Astrocyte (in vitro differentiated cells and primary cell): ENCODE results near the gene DGKG. TPM values are rescaled to one million over a fixed set of nuclear protein-coding genes. Genes with fewer than 3 reads are reported as not detected.

Experiments used
- DNase-seq: peaks from one replicate; pipeline ENCODE4 v3.0.0-alpha.2; 2010; ENCODE audit warnings: low read depth
- FAIRE-seq: peaks from 2 replicates; lab custom pipeline; 2011; peaks lifted over from hg19 to GRCh38; lab: Jason Lieb, UNC
- H2AFZ ChIP-seq: 2 replicates; pipeline ENCODE4 v1.6.0; 2012; ENCODE audit warnings: low read depth, low read length, inconsistent platforms
- H3K27ac ChIP-seq: 2 replicates; pipeline ENCODE4 v1.5.1; 2011; ENCODE audit warnings: low read depth, low read length, inconsistent platforms
- H3K27me3 ChIP-seq: 2 replicates; pipeline ENCODE4 v1.6.0; 2011; ENCODE audit warnings: low read length, inconsistent platforms; ENCODE audit not compliant: insufficient read depth
- H3K36me3 ChIP-seq: 2 replicates; pipeline ENCODE4 v1.5.1; 2011; ENCODE audit warnings: low read length, inconsistent platforms; ENCODE audit not compliant: insufficient read depth
- H3K4me1 ChIP-seq: 2 replicates; pipeline ENCODE4 v1.5.1; 2011; ENCODE audit warnings: low read length, inconsistent platforms; ENCODE audit not compliant: insufficient read depth
- H3K4me2 ChIP-seq: 2 replicates; pipeline ENCODE4 v1.6.0; 2012; ENCODE audit warnings: low read length, inconsistent platforms
- H3K4me3 ChIP-seq: 2 replicates; pipeline ENCODE4 v1.5.1; 2011; ENCODE audit warnings: low read depth, mild to moderate bottlenecking, low read length, inconsistent platforms; ENCODE audit not compliant: insufficient read depth
- H3K79me2 ChIP-seq: 2 replicates; pipeline ENCODE4 v1.6.0; 2012; ENCODE audit warnings: mild to moderate bottlenecking, low read length, inconsistent platforms; ENCODE audit not compliant: insufficient read depth
- H3K9ac ChIP-seq: 2 replicates; pipeline ENCODE4 v1.6.0; 2012; ENCODE audit warnings: mild to moderate bottlenecking, low read length, inconsistent platforms
- H3K9me3 ChIP-seq: 2 replicates; pipeline ENCODE4 v1.5.1; 2012; ENCODE audit warnings: low read depth, mild to moderate bottlenecking, low read length, inconsistent platforms; ENCODE audit not compliant: insufficient read depth
- H4K20me1 ChIP-seq: 2 replicates; pipeline ENCODE4 v1.6.0; 2012; ENCODE audit warnings: low read length, inconsistent platforms; ENCODE audit not compliant: insufficient read depth
- H3K27ac Mint-ChIP-seq: one replicate; pipeline ENCODE4 v1.8.0; 2021; ENCODE audit warnings: mild to moderate bottlenecking, mixed read lengths; ENCODE audit not compliant: unreplicated experiment
- H3K27me3 Mint-ChIP-seq: one replicate; pipeline ENCODE4 v1.8.0; 2021; ENCODE audit warnings: low read depth, mixed read lengths; ENCODE audit not compliant: unreplicated experiment
- H3K36me3 Mint-ChIP-seq: one replicate; pipeline ENCODE4 v1.8.0; 2021; ENCODE audit warnings: low read depth, mixed read lengths; ENCODE audit not compliant: unreplicated experiment
- H3K4me1 Mint-ChIP-seq: one replicate; pipeline ENCODE4 v1.8.0; 2021; ENCODE audit warnings: low read depth, mixed read lengths; ENCODE audit not compliant: unreplicated experiment
- H3K4me3 Mint-ChIP-seq: one replicate; pipeline ENCODE4 v1.8.0; 2021; ENCODE audit warnings: mild to moderate bottlenecking, moderate library complexity, mixed read lengths; ENCODE audit not compliant: unreplicated experiment
- H3K9me3 Mint-ChIP-seq: one replicate; pipeline ENCODE4 v1.8.0; 2021; ENCODE audit warnings: mild to moderate bottlenecking, mixed read lengths; ENCODE audit not compliant: unreplicated experiment
- EZH2 ChIP-seq: IDR thresholded peaks from 2 replicates; pipeline ENCODE4 v1.6.1; 2012; ENCODE audit warnings: mild to moderate bottlenecking, low read length, inconsistent platforms; ENCODE audit not compliant: insufficient read depth
- total RNA-seq: library from RNA; stranded (reverse); gene quantifications from 2 replicates; pipeline ENCODE4 v1.2.1, GENCODE V29; 2021
- TF ChIP-seq, protein P1 (sequence below): IDR thresholded peaks from 2 replicates; pipeline ENCODE4 v1.5.1; 2011; ENCODE audit warnings: low read depth, mild to moderate bottlenecking, inconsistent platforms, low read length, moderate library complexity; ENCODE audit not compliant: insufficient read depth

The DGKG gene
- total RNA-seq, 1 donor from 2014 or later: 0.64 TPM

DNA sequence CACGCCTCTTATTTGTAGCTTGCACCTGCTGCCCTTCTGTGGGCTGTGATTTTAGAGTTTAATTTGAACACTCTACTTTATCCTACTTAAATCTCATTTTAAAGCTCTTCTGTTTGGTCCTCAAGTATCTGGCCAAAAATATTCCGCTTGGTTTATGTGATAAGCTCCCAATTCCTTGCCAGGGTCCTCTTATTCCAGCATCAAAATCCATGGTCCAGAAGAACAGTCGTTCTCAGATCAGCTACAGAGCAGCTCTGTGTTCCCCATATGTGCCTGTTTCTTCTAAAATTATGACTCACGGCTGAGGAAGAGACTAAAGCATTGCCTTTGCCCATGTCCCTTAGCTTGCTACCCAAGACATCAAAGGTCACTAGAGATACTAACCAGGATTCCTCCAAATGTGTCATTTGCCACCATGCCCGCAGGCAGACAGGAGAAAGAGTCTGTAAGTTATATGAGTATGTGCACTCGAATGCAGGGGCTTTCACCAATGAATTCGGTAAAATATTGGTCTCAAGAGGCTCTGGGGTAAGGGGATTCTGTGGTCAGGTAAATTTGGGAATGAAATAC lies 137.9 kb downstream of the DGKG start:
- no peaks in the 10 kb centered on the region for H3K4me1 ChIP-seq
- no peaks in the 10 kb centered on the region for H3K9me3 ChIP-seq
- Mint-ChIP-seq H3K36me3 (peaks cover 2% of the 10 kb centered on the region), H3K27ac (no peak overlapping the region), H3K9me3 (peaks cover 1% of the 10 kb centered on the region), H3K4me1 (peaks cover 8% of the 10 kb centered on the region), H3K4me3 (no peak overlapping the region), H3K27me3 (peaks cover 49% of the 10 kb centered on the region)
- TF ChIP-seq EZH2: no peak
- H2AFZ ChIP-seq: no peak overlapping the region
- no peak overlapping the region for H3K27ac ChIP-seq
- H4K20me1 ChIP-seq: no peaks in the 10 kb centered on the region
- H3K27me3 ChIP-seq: peaks cover 10% of the 10 kb centered on the region
- H3K36me3 ChIP-seq: no peaks in the 10 kb centered on the region
- no peak overlapping the region for H3K9ac ChIP-seq
- FAIRE-seq: no peak
- no peaks in the 10 kb centered on the region for H3K79me2 ChIP-seq
- H3K4me3 ChIP-seq: no peak overlapping the region
- DNase-seq: no peak
- H3K4me2 ChIP-seq: no peak overlapping the region

DNA sequence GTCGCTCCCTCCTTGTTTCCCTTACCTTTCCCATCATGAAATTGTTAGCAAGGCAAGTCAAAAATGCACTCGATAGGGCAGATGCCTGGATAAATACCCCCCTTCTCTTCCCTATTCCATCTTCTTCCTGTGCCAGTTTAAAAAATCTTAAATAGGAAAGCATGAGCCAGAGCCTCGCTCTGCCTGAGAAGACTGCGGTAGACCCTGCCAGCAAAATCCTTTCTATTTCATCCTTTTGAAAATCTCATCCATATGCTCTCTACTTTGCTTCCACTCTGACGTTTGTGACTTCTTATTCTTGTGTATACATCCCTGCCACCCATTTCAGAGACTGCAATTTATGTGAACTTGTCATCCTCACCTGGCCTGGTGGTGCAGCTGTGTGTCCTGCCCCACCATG lies 138.6 kb downstream of the DGKG start:
- no peak overlapping the region for H3K4me2 ChIP-seq
- Mint-ChIP-seq H3K36me3 (peaks cover 2% of the 10 kb centered on the region), H3K4me3 (no peak overlapping the region), H3K27me3 (peaks cover 44% of the 10 kb centered on the region), H3K27ac (no peak overlapping the region), H3K4me1 (peaks cover 9% of the 10 kb centered on the region), H3K9me3 (peaks cover 1% of the 10 kb centered on the region)
- H3K27me3 ChIP-seq: peaks cover 7% of the 10 kb centered on the region
- no peaks in the 10 kb centered on the region for H3K4me1 ChIP-seq
- FAIRE-seq (no peak), DNase-seq (no peak)
- H3K9ac ChIP-seq: no peak overlapping the region
- no peak overlapping the region for H3K4me3 ChIP-seq
- H3K27ac ChIP-seq: no peak overlapping the region
- no peaks in the 10 kb centered on the region for H3K9me3 ChIP-seq
- no peaks in the 10 kb centered on the region for H3K79me2 ChIP-seq
- no peak for TF ChIP-seq EZH2
- TF ChIP-seq, protein P1, sequence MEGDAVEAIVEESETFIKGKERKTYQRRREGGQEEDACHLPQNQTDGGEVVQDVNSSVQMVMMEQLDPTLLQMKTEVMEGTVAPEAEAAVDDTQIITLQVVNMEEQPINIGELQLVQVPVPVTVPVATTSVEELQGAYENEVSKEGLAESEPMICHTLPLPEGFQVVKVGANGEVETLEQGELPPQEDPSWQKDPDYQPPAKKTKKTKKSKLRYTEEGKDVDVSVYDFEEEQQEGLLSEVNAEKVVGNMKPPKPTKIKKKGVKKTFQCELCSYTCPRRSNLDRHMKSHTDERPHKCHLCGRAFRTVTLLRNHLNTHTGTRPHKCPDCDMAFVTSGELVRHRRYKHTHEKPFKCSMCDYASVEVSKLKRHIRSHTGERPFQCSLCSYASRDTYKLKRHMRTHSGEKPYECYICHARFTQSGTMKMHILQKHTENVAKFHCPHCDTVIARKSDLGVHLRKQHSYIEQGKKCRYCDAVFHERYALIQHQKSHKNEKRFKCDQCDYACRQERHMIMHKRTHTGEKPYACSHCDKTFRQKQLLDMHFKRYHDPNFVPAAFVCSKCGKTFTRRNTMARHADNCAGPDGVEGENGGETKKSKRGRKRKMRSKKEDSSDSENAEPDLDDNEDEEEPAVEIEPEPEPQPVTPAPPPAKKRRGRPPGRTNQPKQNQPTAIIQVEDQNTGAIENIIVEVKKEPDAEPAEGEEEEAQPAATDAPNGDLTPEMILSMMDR: no peak
- no peak overlapping the region for H2AFZ ChIP-seq
- H4K20me1 ChIP-seq: no peaks in the 10 kb centered on the region
- no peaks in the 10 kb centered on the region for H3K36me3 ChIP-seq

- Histone ChIP-seq H3K9ac (no peak overlapping the region), H3K9me3 (no peaks in the 10 kb centered on the region), H3K79me2 (no peaks in the 10 kb centered on the region), H3K27me3 (peaks cover 2% of the 10 kb centered on the region), H3K4me1 (peaks cover 3% of the 10 kb centered on the region), H3K36me3 (no peaks in the 10 kb centered on the region), H3K4me3 (no peak overlapping the region), H3K27ac (no peak overlapping the region), H4K20me1 (no peaks in the 10 kb centered on the region), H2AFZ (no peak overlapping the region), H3K4me2 (no peak overlapping the region)
- Mint-ChIP-seq H3K4me1 (peaks cover 21% of the 10 kb centered on the region), H3K4me3 (no peak overlapping the region), H3K27me3 (peaks cover 40% of the 10 kb centered on the region), H3K36me3 (peaks cover 2% of the 10 kb centered on the region), H3K27ac (no peak overlapping the region), H3K9me3 (peaks cover 1% of the 10 kb centered on the region)
- FAIRE-seq (no peak), DNase-seq (no peak)
- TF ChIP-seq, protein P1: no peak
- TF ChIP-seq EZH2: no peak
These were observed 140.2 kb downstream of the DGKG start for GRCh38 chr3:186221760-186222378.
